K562 treated with DMSO at 1 percent for 48 hours (cell line): Measurements from ENCODE around the gene NCAPD3. TPM values are rescaled to one million over a fixed set of nuclear protein-coding genes. Genes with fewer than 3 reads are reported as not detected.

ENCODE experiments used
- total RNA-seq: library from RNA; unstranded; fragments of 300-600 nt; gene quantifications from 2 replicates; pipeline ENCODE4 v1.2.3, GENCODE V29; 2022; ENCODE audit warnings: low replicate concordance; ENCODE audit errors: extremely low read depth

Gene NCAPD3, protein sequence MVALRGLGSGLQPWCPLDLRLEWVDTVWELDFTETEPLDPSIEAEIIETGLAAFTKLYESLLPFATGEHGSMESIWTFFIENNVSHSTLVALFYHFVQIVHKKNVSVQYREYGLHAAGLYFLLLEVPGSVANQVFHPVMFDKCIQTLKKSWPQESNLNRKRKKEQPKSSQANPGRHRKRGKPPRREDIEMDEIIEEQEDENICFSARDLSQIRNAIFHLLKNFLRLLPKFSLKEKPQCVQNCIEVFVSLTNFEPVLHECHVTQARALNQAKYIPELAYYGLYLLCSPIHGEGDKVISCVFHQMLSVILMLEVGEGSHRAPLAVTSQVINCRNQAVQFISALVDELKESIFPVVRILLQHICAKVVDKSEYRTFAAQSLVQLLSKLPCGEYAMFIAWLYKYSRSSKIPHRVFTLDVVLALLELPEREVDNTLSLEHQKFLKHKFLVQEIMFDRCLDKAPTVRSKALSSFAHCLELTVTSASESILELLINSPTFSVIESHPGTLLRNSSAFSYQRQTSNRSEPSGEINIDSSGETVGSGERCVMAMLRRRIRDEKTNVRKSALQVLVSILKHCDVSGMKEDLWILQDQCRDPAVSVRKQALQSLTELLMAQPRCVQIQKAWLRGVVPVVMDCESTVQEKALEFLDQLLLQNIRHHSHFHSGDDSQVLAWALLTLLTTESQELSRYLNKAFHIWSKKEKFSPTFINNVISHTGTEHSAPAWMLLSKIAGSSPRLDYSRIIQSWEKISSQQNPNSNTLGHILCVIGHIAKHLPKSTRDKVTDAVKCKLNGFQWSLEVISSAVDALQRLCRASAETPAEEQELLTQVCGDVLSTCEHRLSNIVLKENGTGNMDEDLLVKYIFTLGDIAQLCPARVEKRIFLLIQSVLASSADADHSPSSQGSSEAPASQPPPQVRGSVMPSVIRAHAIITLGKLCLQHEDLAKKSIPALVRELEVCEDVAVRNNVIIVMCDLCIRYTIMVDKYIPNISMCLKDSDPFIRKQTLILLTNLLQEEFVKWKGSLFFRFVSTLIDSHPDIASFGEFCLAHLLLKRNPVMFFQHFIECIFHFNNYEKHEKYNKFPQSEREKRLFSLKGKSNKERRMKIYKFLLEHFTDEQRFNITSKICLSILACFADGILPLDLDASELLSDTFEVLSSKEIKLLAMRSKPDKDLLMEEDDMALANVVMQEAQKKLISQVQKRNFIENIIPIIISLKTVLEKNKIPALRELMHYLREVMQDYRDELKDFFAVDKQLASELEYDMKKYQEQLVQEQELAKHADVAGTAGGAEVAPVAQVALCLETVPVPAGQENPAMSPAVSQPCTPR (N-terminal part only)
- total RNA-seq: not detected in 2 replicates

GRCh38 chr11:134223836-134224709, at the start of gene NCAPD3, which contains the start of gene VPS26B:
Gene NCAPD3 (minus strand): TSS chr11:134223967. CDS start chr11:134223926, 41 bp downstream.
Gene VPS26B (plus strand): TSS chr11:134224671. CDS start chr11:134225123, 452 bp downstream.

DNA sequence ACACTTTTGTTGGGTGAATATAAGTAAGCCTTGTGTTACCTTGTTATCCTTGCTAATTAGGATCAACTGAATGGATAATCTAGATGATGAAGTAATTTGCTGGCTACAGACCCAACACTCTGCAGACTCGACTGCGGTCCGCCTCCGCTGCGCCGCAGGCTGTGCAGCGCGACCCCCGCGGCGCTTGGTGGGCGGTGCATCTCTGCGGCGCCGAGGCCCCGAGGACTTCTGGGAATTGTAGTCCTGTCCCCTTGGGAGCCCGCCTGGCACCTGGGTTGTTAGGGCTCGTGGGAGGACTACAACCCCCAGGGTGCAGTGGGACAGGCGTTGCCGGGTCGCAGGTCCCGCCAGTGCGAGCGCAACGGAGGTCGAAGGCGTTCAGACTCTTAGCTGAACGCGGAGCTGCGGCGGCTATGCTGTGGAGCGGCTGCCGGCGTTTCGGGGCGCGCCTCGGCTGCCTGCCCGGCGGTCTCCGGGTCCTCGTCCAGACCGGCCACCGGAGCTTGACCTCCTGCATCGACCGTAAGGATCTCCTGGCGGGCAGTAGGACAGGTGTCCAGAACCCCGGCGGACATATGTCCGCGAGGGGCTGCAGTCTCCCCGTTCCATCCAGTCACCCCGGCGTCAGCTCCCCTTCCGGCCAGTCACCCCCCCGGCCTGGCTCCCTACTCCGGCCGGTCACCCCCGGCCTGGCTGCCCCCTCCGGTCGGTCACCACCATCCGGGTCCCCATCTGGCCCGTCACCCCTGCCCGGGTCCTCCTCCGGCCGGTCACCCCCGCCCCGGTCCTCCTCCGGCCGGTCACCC, 29.6 kb upstream of the NCAPD3 start, which contains the start of the genes ACAD8 and THYN1:
Gene ACAD8 (plus strand): TSS at position 381 of the 806 bp plus-strand sequence. CDS start 33 bp downstream, at position 414.
Gene THYN1 (minus strand): TSS at position 165 of the 806 bp plus-strand sequence. CDS start 470 bp downstream, outside the sequence.

Other genes with a start within 250 kb of the NCAPD3 start
- gene JAM3, start 154.9 kb downstream of the NCAPD3 start, total RNA-seq: not detected in 2 replicates
- not detected in 2 replicates for gene VPS26B, start 704 bp upstream of the NCAPD3 start, total RNA-seq
- gene THYN1, start 29.4 kb upstream of the NCAPD3 start, total RNA-seq: not detected in 2 replicates
- not detected in 2 replicates for gene ACAD8, start 29.6 kb upstream of the NCAPD3 start, total RNA-seq
- not detected in 2 replicates for gene GLB1L3, start 52.4 kb upstream of the NCAPD3 start, total RNA-seq
- not detected in 2 replicates for gene GLB1L2, start 108.0 kb upstream of the NCAPD3 start, total RNA-seq
- gene B3GAT1, start 188.3 kb upstream of the NCAPD3 start, total RNA-seq: not detected in 2 replicates